Mononuclear cell (primary cell): Measurements from ENCODE around the gene FGA. TPM values are rescaled to one million over a fixed set of nuclear protein-coding genes. Genes with fewer than 3 reads are reported as not detected.

Source experiments
- H3K27me3 ChIP-seq: 2 replicates; pipeline ENCODE4 v1.6.0; 2011; ENCODE audit warnings: low read length, control low read depth; ENCODE audit not compliant: insufficient read depth
- H3K4me1 ChIP-seq: 2 replicates; pipeline ENCODE4 v1.5.1; 2011; ENCODE audit warnings: mild to moderate bottlenecking, low read length, control low read depth; ENCODE audit not compliant: insufficient read depth
- H3K4me3 ChIP-seq: 2 replicates; pipeline ENCODE4 v1.5.1; 2011; ENCODE audit warnings: mild to moderate bottlenecking, low read length, moderate library complexity
- H3K9me3 ChIP-seq: 2 replicates; pipeline ENCODE4 v1.5.1; 2011; ENCODE audit warnings: low read depth, mild to moderate bottlenecking, control low read depth, low read length
- total RNA-seq: library from RNA; depleted of rRNA; stranded (reverse); fragments of >200 nt; gene quantifications from one replicate; pipeline ENCODE4 v1.2.3, GENCODE V29; 2012

FGA gene
- total RNA-seq, 1 donor = not detected

DNA sequence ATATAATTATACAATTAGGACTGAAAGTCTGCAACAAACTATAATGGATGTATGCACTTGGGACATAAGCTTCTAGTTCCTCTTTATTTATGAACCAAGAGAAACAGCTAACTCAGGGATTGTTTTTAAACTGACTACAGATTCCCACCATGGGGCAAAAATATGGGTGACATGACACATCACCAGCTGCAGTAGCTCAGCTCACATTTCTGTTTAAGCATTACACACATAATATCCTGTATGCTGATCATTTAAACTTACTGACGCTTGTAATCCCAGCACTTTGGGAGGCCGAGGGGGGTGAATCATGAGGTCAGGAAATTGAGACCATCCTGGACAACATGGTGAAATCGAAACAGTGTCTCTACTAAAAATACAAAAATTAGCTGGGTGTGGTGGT lies 16.2 kb downstream of the FGA start:
- peaks cover 7% of the 10 kb centered on the region for H3K27me3 ChIP-seq
- H3K4me3 ChIP-seq = no peak overlapping the region
- H3K4me1 ChIP-seq = no peaks in the 10 kb centered on the region
- no peaks in the 10 kb centered on the region for H3K9me3 ChIP-seq

GRCh38 chr4:154573190-154573870 lies 17.2 kb downstream of the FGA start:
- Histone ChIP-seq H3K4me1 (no peaks in the 10 kb centered on the region), H3K27me3 (peaks cover 7% of the 10 kb centered on the region)

DNA sequence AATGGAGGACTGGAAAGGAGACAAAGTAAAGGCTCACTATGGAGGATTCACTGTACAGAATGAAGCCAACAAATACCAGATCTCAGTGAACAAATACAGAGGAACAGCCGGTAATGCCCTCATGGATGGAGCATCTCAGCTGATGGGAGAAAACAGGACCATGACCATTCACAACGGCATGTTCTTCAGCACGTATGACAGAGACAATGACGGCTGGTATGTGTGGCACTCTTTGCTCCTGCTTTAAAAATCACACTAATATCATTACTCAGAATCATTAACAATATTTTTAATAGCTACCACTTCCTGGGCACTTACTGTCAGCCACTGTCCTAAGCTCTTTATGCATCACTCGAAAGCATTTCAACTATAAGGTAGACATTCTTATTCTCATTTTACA lies 21.0 kb downstream of the FGA start:
- Histone ChIP-seq H3K4me1 (no peaks in the 10 kb centered on the region), H3K27me3 (no peaks in the 10 kb centered on the region), H3K9me3 (no peaks in the 10 kb centered on the region), H3K4me3 (no peak overlapping the region)

More at GRCh38 chr4:154573190-154573870, 17.2 kb downstream of the FGA start:
- Histone ChIP-seq H3K4me3 (no peak overlapping the region), H3K9me3 (no peaks in the 10 kb centered on the region)

DNA sequence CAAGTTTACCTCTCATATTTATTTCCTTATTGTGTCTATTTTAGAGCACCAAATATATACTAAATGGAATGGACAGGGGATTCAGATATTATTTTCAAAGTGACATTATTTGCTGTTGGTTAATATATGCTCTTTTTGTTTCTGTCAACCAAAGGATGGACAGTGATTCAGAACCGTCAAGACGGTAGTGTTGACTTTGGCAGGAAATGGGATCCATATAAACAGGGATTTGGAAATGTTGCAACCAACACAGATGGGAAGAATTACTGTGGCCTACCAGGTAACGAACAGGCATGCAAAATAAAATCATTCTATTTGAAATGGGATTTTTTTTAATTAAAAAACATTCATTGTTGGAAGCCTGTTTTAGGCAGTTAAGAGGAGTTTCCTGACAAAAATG lies 21.5 kb downstream of the FGA start:
- no peaks in the 10 kb centered on the region for H3K9me3 ChIP-seq
- H3K4me1 ChIP-seq = no peaks in the 10 kb centered on the region
- no peak overlapping the region for H3K4me3 ChIP-seq
- H3K27me3 ChIP-seq = no peaks in the 10 kb centered on the region

GRCh38 chr4:154566639-154567204 lies 23.8 kb downstream of the FGA start:
- Histone ChIP-seq H3K9me3 (no peaks in the 10 kb centered on the region), H3K27me3 (no peaks in the 10 kb centered on the region), H3K4me3 (no peak overlapping the region), H3K4me1 (no peaks in the 10 kb centered on the region)

DNA sequence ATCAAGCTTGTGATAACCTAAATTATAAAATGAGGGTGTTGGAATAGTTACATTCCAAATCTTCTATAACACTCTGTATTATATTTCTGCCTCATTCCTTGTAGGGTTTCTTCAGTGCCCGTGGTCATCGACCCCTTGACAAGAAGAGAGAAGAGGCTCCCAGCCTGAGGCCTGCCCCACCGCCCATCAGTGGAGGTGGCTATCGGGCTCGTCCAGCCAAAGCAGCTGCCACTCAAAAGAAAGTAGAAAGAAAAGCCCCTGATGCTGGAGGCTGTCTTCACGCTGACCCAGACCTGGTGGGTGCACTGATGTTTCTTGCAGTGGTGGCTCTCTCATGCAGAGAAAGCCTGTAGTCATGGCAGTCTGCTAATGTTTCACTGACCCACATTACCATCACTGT lies 24.8 kb downstream of the FGA start:
- no peak overlapping the region for H3K4me3 ChIP-seq
- no peaks in the 10 kb centered on the region for H3K9me3 ChIP-seq
- H3K4me1 ChIP-seq = no peaks in the 10 kb centered on the region
- H3K27me3 ChIP-seq = no peaks in the 10 kb centered on the region

GRCh38 chr4:154564311-154564710 lies 26.2 kb downstream of the FGA start:
- Histone ChIP-seq H3K4me1 (no peaks in the 10 kb centered on the region), H3K4me3 (no peak overlapping the region), H3K9me3 (no peaks in the 10 kb centered on the region), H3K27me3 (no peaks in the 10 kb centered on the region)

- Histone ChIP-seq H3K9me3 (no peaks in the 10 kb centered on the region), H3K27me3 (no peaks in the 10 kb centered on the region), H3K4me3 (no peak within 1 kb of the TSS), H3K4me1 (no peaks in the 10 kb centered on the region)
Measured at GRCh38 chr4:154562697-154563254, 27.8 kb downstream of the FGA start, which contains the start of gene FGB. FGB (plus strand) TSS chr4:154563011; CDS start chr4:154563019, 8 bp downstream.

GRCh38 chr4:154560824-154561231 lies 29.7 kb downstream of the FGA start:
- H3K27me3 ChIP-seq = no peaks in the 10 kb centered on the region
- H3K4me3 ChIP-seq = no peak overlapping the region

DNA sequence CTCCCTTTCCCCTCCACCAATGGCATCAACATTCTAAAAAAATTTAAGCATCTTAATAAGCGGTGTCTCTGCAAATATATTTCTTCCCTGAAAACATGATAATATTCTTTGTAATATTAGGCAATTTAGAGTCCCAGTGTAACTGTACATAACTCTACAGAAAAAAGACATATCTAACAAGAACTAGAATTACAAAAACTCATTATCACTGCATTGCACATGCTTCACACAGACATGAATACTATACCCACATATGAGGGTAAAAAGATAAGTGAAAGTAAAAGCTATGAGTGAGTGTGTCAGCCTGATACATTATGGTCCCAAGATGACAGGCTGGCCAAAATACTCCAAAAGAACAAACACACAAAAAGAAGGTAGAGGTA lies 30.1 kb downstream of the FGA start:
- H3K9me3 ChIP-seq = no peaks in the 10 kb centered on the region
- no peak overlapping the region for H3K4me3 ChIP-seq
- no peaks in the 10 kb centered on the region for H3K4me1 ChIP-seq
- H3K27me3 ChIP-seq = no peaks in the 10 kb centered on the region

More at GRCh38 chr4:154560824-154561231, 29.7 kb downstream of the FGA start:
- Histone ChIP-seq H3K4me1 (no peaks in the 10 kb centered on the region), H3K9me3 (no peaks in the 10 kb centered on the region)

GRCh38 chr4:154559494-154560418 lies 30.8 kb downstream of the FGA start:
- Histone ChIP-seq H3K9me3 (no peaks in the 10 kb centered on the region), H3K4me1 (no peaks in the 10 kb centered on the region), H3K27me3 (no peaks in the 10 kb centered on the region), H3K4me3 (no peak overlapping the region)

GRCh38 chr4:154559141-154559493 lies 31.4 kb downstream of the FGA start:
- Histone ChIP-seq H3K27me3 (no peaks in the 10 kb centered on the region), H3K4me1 (no peaks in the 10 kb centered on the region), H3K9me3 (no peaks in the 10 kb centered on the region), H3K4me3 (no peak overlapping the region)

DNA sequence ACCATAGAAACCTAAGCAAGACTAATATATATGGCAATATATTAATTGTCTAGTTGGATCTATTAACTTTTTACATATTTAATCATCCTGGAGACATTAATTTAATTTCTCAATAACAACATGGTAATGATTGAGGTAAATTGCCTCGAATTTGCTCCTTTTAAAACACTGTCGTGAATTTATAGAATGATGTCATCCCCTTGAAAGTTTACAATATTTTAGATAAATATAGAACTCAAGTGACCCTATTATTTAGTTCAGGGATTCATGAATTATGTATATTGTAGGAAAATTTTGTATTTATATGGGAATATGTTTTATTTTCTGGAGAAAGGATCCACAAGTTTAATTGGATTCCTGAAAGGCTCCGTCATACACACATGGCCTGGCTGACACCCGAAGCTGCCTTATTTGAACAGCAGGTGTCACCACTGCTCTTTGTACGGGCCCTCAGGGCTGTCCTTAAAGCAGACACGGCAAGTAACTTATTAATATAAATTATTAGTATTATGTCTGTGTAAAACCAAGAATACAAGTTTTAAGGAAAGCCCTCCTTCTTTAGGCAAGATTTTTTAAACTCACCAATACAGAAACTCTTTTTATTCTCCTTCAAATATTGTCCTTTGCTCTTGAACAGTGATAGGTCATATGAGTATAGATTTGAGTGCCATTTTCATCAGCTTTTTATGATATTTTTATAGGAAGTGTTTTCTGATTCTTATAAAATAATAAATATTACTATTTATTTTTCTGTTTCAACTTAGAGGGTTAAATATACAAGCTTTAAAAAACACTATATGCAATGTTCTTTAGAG lies 38.5 kb downstream of the FGA start:
- H3K4me3 ChIP-seq = no peak overlapping the region
- H3K27me3 ChIP-seq = no peaks in the 10 kb centered on the region

More for the DNA sequence above, 38.5 kb downstream of the FGA start:
- Histone ChIP-seq H3K4me1 (peaks cover 15% of the 10 kb centered on the region), H3K9me3 (no peaks in the 10 kb centered on the region)
